Kidney (tissue), 22 donors: Measurements from ENCODE around the gene DLX4. TPM values are rescaled to one million over a fixed set of nuclear protein-coding genes. Genes with fewer than 3 reads are reported as not detected.

Experiments
- DNase-seq, 5 donors: peaks; one replicate each; pipeline ENCODE4 v3.0.0-alpha.2; 2013 to 2020
- FAIRE-seq: peaks from 2 replicates; lab custom pipeline; 2012; peaks lifted over from hg19 to GRCh38; lab: Jason Lieb, UNC
- H3K27ac ChIP-seq, 2 donors: one replicate each; pipeline ENCODE4 v1.7.0; 2013; ENCODE audit warnings: low read depth in 2 of 2, low read length in 2 of 2, inconsistent platforms in 1 of 2
- H3K27me3 ChIP-seq: one replicate; pipeline ENCODE4 v1.7.1; 2013; ENCODE audit warnings: low read length, inconsistent platforms; ENCODE audit not compliant: control insufficient read depth, insufficient read depth
- H3K36me3 ChIP-seq, 3 donors: one replicate each; pipeline versions ENCODE4 v1.7.0 to v1.7.1; 2013; ENCODE audit warnings: low read length in 3 of 3, control low read depth in 1 of 3, inconsistent platforms in 1 of 3; ENCODE audit not compliant: insufficient read depth in 3 of 3, control insufficient read depth in 2 of 3
- H3K4me1 ChIP-seq, 3 donors: one replicate each; pipeline versions ENCODE4 v1.7.0 to v1.7.1; 2013; ENCODE audit warnings: low read length in 3 of 3, inconsistent platforms in 1 of 3, low read depth in 1 of 3; ENCODE audit not compliant: control insufficient read depth in 2 of 3, insufficient read depth in 2 of 3
- H3K4me3 ChIP-seq, 3 donors: one replicate each; pipeline versions ENCODE4 v1.7.0 to v1.8.1; 2013; ENCODE audit warnings: low read length in 3 of 3, control low read depth in 1 of 3, inconsistent platforms in 1 of 3
- H3K9ac ChIP-seq, 3 donors: one replicate each; pipeline versions ENCODE4 v1.7.0 to v1.7.1; 2013; ENCODE audit warnings: low read length in 3 of 3, control low read depth in 1 of 3, inconsistent platforms in 1 of 3
- H3K9me3 ChIP-seq, 3 donors: one replicate each; pipeline versions ENCODE4 v1.7.0 to v1.7.1; 2013; ENCODE audit warnings: low read length in 3 of 3, control low read depth in 1 of 3, inconsistent platforms in 1 of 3; ENCODE audit not compliant: control insufficient read depth in 2 of 3, insufficient read depth in 1 of 3
- CTCF ChIP-seq: IDR thresholded peaks from 3 replicates; pipeline ENCODE4 v1.5.1; 2012; ENCODE audit warnings: mild to moderate bottlenecking, moderate library complexity, borderline replicate concordance; ENCODE audit not compliant: insufficient read depth; ENCODE audit errors: extremely low read depth
- intact Hi-C: fragments of 100-400 bp; cut with DNase I; formaldehyde crosslinking; loops from one replicate; pipeline ENCODE4 v1.11.1; 2022
- long read RNA-seq, 10 donors: library from polyadenylated mRNA in 1 of 10; unstranded in 1 of 10; transcript quantifications; one replicate each; pipeline ENCODE4 v2.0.0 and lab custom pipeline, GENCODE V29; 2021 to 2026
- polyA plus RNA-seq: library from polyadenylated mRNA; stranded (reverse); fragments of 350-450 nt; fragmentation: Illumina TruSeq; extraction: RNeasy Lipid Tissue Mini Kit (QIAGEN cat#74804); gene quantifications from one replicate; pipeline ENCODE4 v1.2.3, GENCODE V29; 2014; ENCODE audit warnings: low read depth, low replicate concordance; ENCODE audit not compliant: insufficient read depth
- total RNA-seq: library from RNA; stranded (reverse); fragmentation: NEBNext Ultra II Directional; extraction: Animal tissue kit (Norgen Biotek cat#: 25700); gene quantifications from one replicate; pipeline ENCODE4 v1.2.1, GENCODE V29; 2021
- donor health status: control.
- donor health status: control.
- donor health status: control.
- donor health status: control.
- donor health status: control.
- donor health status: DM: yes; HTN: yes; CAD: no.
- donor health status: Normal renal cell carcinoma (clear cell type).

DLX4 gene
- 0.44 TPM for total RNA-seq
- not detected for polyA plus RNA-seq
- long read RNA-seq, donor 1, partial matches to known transcripts: 0 of 1 reads
- long read RNA-seq, donor 1, other reads (novel, unspliced or antisense): 0 of 1 reads
- long read RNA-seq, donor 2, partial matches to known transcripts: 0 of 1 reads
- long read RNA-seq, donor 2, other reads (novel, unspliced or antisense): 0 of 1 reads
- long read RNA-seq, donor 3: 0 reads
- long read RNA-seq, donor 4: 0 reads
- long read RNA-seq, donor 5: 0 reads
- long read RNA-seq, donor 6: 0 reads
- long read RNA-seq, donor 7: 0 reads
- long read RNA-seq, donor 8: 0 reads
- long read RNA-seq, donor 9: 0 reads
- long read RNA-seq, donor 10: 0 reads

GRCh38 chr17:49969134-49969759 lies at the start of gene DLX4:
DLX4 (plus strand) TSS chr17:49969190; CDS start chr17:49969469, 279 bp downstream.
- no peak for FAIRE-seq

GRCh38 chr17:49920030-49920769 lies 48.8 kb upstream of the DLX4 start:
- no peaks in the 10 kb centered on the region for H3K27me3 ChIP-seq
- no peaks in the 10 kb centered on the region for H3K36me3 ChIP-seq
- no peak overlapping the region for H3K4me3 ChIP-seq
- no peak overlapping the region for H3K9ac ChIP-seq
- DNase-seq: no peak
- no peaks in the 10 kb centered on the region for H3K9me3 ChIP-seq
- H3K4me1 ChIP-seq: no peaks in the 10 kb centered on the region
- TF ChIP-seq CTCF: no peak
- intact Hi-C loops: no loop called here
- no peak for FAIRE-seq
- no peak overlapping the region for H3K27ac ChIP-seq

More at GRCh38 chr17:49969134-49969759, at the start of gene DLX4:
- intact Hi-C loops: no loop called here
- Histone ChIP-seq H3K9ac (no peak within 1 kb of the TSS), H3K36me3 (no peaks in the 10 kb centered on the region), H3K4me3 (peak within 1 kb of the TSS; percentile 36 to 54 (median 36)), H3K27me3 (peaks cover 80% of the 10 kb centered on the region), H3K4me1 (peaks cover 0 to 19% (median 3%) of the 10 kb centered on the region in 3 donors), H3K27ac (no peak within 1 kb of the TSS), H3K9me3 (no peaks in the 10 kb centered on the region)
- no peak for TF ChIP-seq CTCF
- peak in 3 of 5 donors; percentile 22 to 75 (median 27) for DNase-seq

- Histone ChIP-seq H3K4me1 (no peaks in the 10 kb centered on the region), H3K36me3 (no peaks in the 10 kb centered on the region), H3K27ac (no peak overlapping the region), H3K4me3 (no peak overlapping the region), H3K9me3 (no peaks in the 10 kb centered on the region), H3K9ac (no peak overlapping the region), H3K27me3 (no peaks in the 10 kb centered on the region)
- no peak for FAIRE-seq
- TF ChIP-seq CTCF: no peak
- intact Hi-C loops: no loop called here
- DNase-seq: no peak
These were observed 46.9 kb upstream of the DLX4 start for GRCh38 chr17:49922095-49922494.
